ENCODE measurements around the gene PIH1D1.

The PIH1D1 gene

DNA sequence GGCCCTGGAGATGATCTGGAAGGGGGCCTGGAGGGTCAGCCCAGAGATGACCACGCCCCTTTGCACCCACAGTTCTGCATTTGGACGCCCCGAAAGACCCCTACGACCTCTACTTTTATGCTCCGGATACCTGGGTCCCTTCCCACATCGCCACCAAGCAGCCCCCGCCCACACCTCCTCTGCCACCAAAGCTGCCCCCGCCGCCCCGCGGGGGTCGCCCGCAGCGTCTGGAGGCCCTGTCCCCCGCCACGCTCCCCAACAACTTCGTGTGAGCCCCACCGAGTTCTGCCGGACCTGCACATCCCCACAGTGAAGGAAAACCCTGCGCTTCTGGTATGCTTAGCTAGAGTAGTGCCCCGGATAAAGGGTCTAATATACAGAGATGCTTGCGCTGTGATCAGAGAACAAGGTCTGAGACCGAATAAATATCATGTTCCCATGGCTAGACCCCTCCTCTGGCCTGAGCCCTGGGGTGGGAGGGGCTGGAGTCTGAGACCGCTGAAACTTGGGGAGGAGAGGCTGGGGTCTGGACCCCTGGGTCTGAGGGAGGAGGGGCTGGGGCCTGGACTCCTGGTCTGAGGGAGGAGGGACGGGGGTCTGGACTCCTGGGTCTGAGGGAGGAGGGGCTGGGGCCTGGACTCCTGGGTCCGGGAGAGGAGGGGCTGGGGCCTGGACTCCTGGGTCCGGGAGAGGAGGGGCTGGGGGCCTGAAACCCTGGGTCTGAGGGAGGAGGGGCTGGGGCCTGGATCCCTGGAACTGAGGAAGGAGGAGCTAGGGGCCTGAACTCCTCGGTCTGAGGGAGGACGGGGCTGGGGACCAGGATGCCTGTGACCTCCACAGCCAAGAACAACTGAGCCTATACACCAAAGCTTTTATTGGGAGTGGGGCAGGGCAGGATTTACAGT is 22.8 kb downstream of the PIH1D1 start:
- no peak for TF ChIP-seq POLR2A (IDR thresholded peaks at IDR 0.05; ENCODE audit: low read depth, low read length)

DNA sequence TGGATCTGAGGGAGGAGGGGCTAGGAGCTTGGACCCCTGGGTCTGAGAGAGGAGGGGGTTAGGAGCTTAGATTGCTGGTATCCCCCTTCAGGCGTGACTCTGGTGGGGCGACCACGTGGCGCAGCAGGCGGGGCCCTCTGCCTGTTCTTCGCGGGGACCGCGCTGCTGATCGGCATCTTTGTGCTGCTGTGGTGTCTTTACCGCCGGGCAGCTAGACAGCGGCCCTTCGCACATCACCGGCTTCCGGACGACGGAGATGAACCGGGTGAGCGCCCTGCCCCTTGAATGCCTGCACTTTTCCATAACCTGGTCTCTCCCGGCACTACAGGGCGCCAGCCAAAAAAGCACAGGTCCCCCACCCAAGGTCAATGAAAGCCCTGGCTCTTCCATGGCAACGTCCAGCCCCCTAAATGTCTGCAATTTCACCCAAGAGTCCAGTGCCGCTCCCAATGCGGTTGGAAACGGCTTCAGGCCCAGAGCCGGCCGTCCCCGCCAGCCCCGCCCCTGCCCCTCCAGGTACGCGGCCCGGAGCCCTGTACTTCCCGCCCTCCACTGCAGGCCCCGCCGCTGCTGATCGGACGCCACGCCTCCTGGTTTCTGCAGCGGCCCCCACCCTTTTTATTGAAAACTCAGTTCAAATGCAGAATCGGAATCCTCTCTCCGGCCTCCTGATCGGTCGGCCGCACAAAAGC is 23.6 kb downstream of the PIH1D1 start:
- TF ChIP-seq POLR2A (IDR thresholded peaks at IDR 0.05; ENCODE audit: low read depth, low read length): no peak
- no peak for FAIRE-seq
- DNase-seq (ENCODE audit: insufficient read length, low spot score): no peak

More for the DNA sequence above, 22.8 kb downstream of the PIH1D1 start:
- FAIRE-seq (no peak), DNase-seq (ENCODE audit: insufficient read length, low spot score) (no peak)

DNA sequence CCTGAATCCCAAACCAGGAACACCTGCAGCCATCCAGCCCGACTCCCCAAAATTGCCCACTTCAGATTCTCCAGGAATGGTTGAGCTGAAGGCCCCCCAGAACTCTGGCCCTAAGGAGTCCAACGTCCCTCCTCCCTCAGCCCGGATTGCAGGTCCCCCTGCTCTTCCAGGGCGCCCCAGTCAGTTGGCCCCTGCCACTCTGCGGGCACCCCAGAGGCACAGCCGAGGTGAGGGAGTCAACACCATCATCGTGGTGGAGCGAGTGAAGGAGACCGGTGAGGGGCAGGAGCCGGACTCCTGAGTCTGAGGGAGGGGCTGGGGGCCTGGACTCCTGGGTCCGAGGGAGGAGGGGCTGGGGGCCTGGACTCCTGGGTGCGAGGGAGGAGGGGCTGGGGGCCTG is 24.3 kb downstream of the PIH1D1 start:
- FAIRE-seq: no peak
- no peak for TF ChIP-seq POLR2A (IDR thresholded peaks at IDR 0.05; ENCODE audit: low read depth, low read length)
- DNase-seq (ENCODE audit: insufficient read length, low spot score): no peak

DNA sequence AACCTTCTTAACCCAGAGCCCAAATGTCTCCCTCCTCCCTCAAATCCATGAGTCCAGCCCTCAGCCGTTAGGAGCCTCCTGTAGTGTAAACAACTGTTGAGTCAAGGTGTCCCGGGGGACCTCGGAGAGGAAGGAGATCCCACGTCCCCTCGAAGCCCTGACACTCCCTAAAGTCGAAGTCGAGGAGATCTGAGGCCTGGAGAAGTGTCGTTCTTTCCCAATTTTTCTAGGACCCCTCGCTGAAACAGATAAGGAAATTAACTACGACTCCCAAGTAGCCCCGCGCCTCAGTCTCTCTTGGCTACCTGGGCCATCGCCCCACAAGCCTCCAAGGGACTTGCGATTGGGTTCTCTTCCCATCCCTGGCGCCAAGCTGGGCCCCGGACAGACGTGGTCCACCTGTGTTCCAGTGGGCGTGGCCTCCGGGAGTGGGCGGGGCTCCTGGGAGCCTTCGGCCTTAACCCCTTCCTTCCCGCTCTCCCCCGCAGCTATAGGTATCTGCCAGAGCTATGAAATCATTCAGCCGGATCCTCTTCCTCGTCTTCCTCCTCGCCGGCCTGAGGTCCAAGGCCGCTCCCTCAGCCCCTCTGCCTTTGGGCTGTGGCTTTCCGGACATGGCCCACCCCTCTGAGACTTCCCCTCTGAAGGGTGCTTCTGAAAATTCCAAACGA is 25.6 kb downstream of the PIH1D1 start:
- FAIRE-seq: no peak

DNA sequence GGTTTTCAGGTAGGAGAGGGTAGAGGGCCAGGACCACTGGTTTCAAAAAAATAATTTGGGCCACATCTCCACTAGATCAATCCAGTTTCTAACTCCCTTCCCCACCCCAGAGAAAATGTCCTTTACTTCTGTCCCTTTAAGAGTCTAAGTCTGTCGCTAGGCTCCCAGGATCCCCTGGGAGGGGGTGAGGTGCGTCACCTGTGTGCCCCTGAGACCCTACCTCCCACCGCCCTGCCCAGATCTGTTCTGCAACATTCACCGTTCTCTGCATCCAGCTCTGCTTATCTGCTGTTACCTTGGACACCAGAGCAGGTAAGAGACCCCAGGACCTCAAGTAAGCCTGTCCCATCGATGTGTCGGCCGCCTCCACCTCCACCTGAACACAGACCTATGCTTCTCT is 26.4 kb downstream of the PIH1D1 start, which contains the start of gene GFY:
Gene GFY, plus strand, starts transcription at position 211 of the 400 bp plus-strand sequence. CDS start 1,043 bp downstream, outside the sequence.
- TF ChIP-seq POLR2A (IDR thresholded peaks at IDR 0.05; ENCODE audit: low read depth, low read length): no peak
- FAIRE-seq (no peak), DNase-seq (ENCODE audit: insufficient read length, low spot score) (no peak)

More for the DNA sequence above, 25.6 kb downstream of the PIH1D1 start:
- no peak for DNase-seq (ENCODE audit: insufficient read length, low spot score)
- TF ChIP-seq POLR2A (IDR thresholded peaks at IDR 0.05; ENCODE audit: low read depth, low read length): no peak

DNA sequence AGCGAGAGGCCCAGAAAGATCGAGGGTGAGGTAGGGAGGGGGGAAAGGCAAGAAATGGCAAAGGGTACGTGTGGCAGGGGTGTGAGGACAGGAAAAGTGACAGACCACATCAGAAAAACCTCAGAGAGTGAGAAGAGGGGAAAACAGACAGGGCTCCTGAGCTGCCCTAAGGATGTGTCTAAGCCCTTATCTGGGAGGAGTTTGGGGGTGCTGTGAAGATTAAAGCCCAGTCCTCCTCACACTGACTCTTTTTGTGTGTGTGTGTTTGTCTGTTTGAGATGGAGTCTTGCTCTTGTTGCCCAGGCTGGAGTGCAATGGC is 27.7 kb downstream of the PIH1D1 start:
- TF ChIP-seq POLR2A (IDR thresholded peaks at IDR 0.05; ENCODE audit: low read depth, low read length): no peak
- FAIRE-seq: no peak
- DNase-seq (ENCODE audit: insufficient read length, low spot score): no peak

DNA sequence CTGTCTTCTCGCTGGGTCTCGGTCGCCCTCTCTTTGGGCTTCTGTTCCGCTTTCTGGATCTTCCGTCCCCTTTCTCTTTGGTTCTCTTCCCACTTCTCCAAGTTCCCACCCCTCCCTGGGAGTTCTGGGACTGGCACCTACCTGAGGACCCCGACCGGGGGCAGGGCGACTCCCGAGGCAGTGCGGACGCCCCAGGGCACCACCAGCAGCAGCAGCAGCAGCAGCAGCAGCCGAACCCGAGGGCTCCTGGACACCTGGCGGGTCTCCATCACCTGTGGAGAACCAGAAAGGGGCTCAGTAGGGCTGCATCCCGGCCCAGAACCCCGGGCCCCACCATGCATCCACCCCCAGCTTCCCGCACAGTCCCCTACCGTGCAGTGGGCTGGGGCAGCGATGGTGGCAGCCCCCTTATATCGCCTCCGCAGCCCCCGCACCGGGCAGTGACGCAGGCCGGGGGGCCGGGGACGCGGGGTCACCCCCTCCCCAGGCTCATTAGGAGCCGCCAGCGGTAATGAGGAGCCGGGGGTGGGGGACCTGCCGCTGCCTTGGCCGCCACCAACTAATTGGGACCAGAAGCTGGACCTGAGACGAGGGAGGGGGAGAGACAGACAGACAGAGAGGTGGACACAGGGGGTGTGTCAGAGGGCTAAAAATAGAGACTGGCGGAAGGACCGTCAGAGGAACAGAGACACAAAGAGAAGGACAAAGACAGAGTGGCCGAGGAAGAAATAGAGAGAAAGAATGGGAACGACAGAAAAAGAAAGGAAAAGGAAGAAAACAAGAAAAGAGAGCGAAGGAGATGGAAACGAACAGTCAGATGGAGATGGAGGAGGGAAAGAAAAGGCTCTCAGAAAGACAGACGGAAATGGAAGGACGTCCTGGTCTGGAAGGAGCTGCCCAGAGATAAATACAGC is 28.3 kb downstream of the PIH1D1 start, which contains the start of gene PTH2:
Gene PTH2, minus strand, starts transcription at position 371 of the 914 bp plus-strand sequence. Its CDS starts 102 bp downstream, at position 269.
- no peak for TF ChIP-seq POLR2A (IDR thresholded peaks at IDR 0.05; ENCODE audit: low read depth, low read length)
- no peak for FAIRE-seq
- no peak for DNase-seq (ENCODE audit: insufficient read length, low spot score)

DNA sequence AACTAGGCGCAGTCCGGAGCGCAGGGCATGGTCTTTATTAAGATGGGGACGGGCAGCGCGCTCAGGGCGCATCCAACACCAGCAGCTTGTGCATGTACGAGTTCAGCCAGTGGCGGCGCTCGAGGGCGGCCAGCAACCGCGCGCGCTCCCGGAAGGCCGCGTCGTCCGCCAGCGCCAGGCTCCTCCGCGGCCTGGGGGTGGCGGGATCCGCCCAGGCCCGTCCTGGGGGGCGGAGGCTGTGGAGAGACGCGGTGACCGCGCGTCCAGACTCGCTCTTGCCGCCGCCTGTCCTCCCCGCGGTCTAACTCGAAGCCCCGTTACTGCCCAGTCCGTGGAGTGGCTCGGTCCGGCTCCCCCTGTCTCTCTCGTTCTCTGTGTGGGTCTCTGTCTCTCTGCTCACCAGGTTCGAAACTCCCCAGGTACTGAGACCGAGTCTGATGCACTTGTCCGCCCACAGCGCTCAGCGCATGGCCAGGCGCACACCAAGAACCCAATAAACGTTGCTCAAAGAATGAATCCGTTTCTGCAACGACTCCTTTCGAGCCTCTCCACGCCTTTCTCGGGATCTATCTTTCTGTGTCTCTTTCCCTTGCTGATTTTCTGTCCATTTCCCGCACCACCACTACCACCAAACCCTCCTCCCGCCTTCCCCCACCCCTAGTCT is 29.1 kb downstream of the PIH1D1 start:
- no peak for DNase-seq (ENCODE audit: insufficient read length, low spot score)
- TF ChIP-seq POLR2A (IDR thresholded peaks at IDR 0.05; ENCODE audit: low read depth, low read length): no peak
- FAIRE-seq: no peak

DNA sequence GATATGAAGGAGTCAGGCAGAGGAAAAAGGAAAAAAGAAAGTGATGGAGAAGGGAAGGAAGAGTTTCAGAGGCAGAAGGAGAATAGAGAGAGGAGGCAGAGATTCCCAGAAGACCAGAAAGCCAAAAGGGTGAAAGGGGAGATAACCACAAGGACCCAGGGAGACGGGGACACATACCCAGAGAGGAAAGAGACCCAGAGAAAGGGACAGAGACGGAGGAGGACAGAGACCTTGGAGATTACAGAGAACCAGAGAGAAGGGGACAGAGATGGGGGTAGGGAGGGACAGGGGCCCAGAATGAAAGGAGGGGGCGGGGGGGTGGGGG is 29.8 kb downstream of the PIH1D1 start:
- FAIRE-seq (no peak), DNase-seq (ENCODE audit: insufficient read length, low spot score) (no peak)
- TF ChIP-seq POLR2A (IDR thresholded peaks at IDR 0.05; ENCODE audit: low read depth, low read length): no peak

DNA sequence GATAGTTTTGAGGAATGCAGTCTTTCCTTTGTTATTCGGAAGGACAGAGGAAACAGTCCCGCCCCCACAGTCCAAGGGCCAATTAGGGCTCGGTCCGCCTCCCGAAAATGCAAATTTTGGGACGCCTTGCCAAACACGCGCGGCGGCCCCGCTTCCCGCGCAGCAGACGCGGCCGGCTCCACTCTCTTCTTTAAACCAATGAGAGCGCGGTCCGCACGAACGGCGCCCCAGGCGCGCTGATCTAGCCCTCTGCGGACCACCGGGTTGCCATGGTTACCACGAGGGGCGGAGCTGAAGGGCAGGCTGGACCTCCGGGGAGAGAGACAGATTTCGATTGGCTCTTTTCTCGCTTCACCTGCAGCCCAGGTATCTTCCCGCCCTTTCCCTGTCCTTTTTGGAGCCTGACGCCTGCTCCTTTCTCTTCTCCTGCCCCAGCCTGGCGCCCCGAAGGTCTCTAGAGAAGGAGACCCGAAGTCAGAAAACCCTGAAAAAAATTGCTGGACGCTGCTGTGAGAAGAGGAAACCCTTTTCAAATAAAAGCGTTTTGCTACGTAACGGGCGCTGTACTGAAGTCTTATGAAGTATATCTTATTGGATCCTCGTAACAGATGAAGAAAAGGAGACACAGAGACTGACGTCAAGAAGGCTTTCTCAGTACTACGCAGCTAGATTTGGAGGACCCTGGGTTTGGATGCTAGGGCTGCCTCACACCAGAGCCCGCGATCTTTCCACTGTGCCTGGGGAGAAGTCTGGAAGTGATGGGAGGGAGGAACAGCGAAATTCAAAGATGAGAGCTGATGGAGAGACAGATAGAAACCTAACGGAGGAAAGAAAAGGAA is 30.4 kb downstream of the PIH1D1 start:
- no peak for TF ChIP-seq POLR2A (IDR thresholded peaks at IDR 0.05; ENCODE audit: low read depth, low read length)
- FAIRE-seq (no peak), DNase-seq (ENCODE audit: insufficient read length, low spot score) (no peak)

DNA sequence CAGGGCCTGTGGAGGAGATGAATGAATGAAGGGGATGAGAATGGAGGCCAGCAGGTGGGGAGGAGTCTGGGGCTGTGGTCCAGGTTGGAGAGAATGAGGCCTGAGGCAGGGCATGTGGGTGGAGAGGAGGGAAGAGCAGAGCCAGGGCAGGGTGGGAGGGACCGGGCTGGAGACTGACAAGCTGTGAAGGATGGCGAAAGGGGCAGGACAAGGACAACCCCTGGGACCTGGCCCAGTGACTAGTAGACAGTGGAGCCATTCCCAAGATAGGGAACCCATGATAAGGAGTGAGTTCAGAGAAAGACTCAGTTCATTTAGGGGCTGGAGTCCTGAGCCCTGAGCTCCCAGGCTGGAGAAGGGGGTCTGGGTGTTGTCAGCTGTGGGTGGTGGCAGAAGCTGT is 31.4 kb downstream of the PIH1D1 start:
- DNase-seq (ENCODE audit: insufficient read length, low spot score) (no peak), FAIRE-seq (no peak)
- no peak for TF ChIP-seq POLR2A (IDR thresholded peaks at IDR 0.05; ENCODE audit: low read depth, low read length)

DNA sequence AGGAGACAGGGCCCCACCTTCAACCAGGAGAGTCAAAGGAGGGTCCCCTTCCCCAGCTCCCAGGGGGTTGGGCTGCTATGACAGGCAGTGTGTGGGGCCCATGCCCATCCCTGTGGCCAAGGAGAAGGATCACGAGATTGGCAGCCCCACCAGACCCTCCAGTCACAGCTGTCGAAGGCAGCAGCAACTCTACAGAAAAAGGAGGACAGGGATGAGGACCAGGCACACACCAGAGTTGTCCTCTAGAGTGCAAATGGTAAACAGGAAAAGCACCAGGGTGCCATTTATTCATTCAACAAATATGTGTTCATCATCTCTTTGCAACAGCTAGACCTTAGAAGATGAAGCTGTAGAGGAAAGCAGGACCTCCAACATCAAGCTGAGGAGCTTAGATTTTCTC is 32.4 kb downstream of the PIH1D1 start:
- FAIRE-seq (no peak), DNase-seq (ENCODE audit: insufficient read length, low spot score) (no peak)
- TF ChIP-seq POLR2A (IDR thresholded peaks at IDR 0.05; ENCODE audit: low read depth, low read length): no peak

Measured in H54 (cell line).